GM12878 (cell line): ENCODE data around the gene PGAP3. TPM values are rescaled to one million over a fixed set of nuclear protein-coding genes. Genes with fewer than 3 reads are reported as not detected.

Source experiments
- ATAC-seq: fragments of 200-7000 bp; cut with Tn5 transposase; 3 replicates; pipeline ENCODE4 v1.9.1; 2020; ENCODE audit warnings: mild to moderate bottlenecking, moderate library complexity
- BruUV-seq: library from RNA; stranded (reverse); fragments of 400-500 nt; replicated peaks from 2 replicates; lab custom pipeline; 2021; lab: Mats Ljungman, UMichigan
- CTCF ChIA-PET: fragments of 300-600 bp; sonication (Branson Sonifier 250); formaldehyde crosslinking; extraction: SDS; loops from one replicate; lab custom pipeline; 2021; ENCODE audit warnings: inconsistent platforms; lab: Yijun Ruan, JAX
- POLR2A ChIA-PET: fragments of 350-600 bp; formaldehyde crosslinking; extraction: SDS; loops from one replicate; lab custom pipeline; 2021; ENCODE audit warnings: inconsistent platforms; lab: Charles Lee
- RAD21 ChIA-PET: fragments of 300-600 bp; sonication (Branson Sonifier 250); formaldehyde crosslinking; loops from one replicate; lab custom pipeline; 2023; ENCODE audit warnings: antibody characterized with exemption; ENCODE audit not compliant: unreplicated experiment; lab: Charles Lee
- SMC1A ChIA-PET: fragments of 300-600 bp; sonication (Branson Sonifier 250); formaldehyde crosslinking; loops from one replicate; lab custom pipeline; 2023; ENCODE audit not compliant: unreplicated experiment, uncharacterized antibody; lab: Charles Lee
- DNase-seq: peaks from one replicate; pipeline ENCODE4 v3.0.0-alpha.2; 2011; ENCODE audit warnings: low read depth, low spot score
- FAIRE-seq: peaks from 3 replicates; lab custom pipeline; 2011; peaks lifted over from hg19 to GRCh38; lab: Jason Lieb, UNC
- H2AFZ ChIP-seq: 2 replicates; pipeline ENCODE4 v1.6.0; 2011; ENCODE audit warnings: low read depth, low read length, control low read depth; ENCODE audit not compliant: control insufficient read depth
- H3K27ac ChIP-seq: 2 replicates; pipeline ENCODE4 v1.5.1; 2011; ENCODE audit warnings: control low read depth; ENCODE audit not compliant: control insufficient read depth, insufficient read depth
- H3K27me3 ChIP-seq, 2 experiments: replicated peaks in 1 of 2; 2 replicates each; pipeline versions ENCODE4 v1.6.0 to v1.6.1; 2011; ENCODE audit warnings: low read length in 1 of 2; ENCODE audit not compliant: control insufficient read depth in 2 of 2, insufficient read depth in 2 of 2
- H3K36me3 ChIP-seq, 2 experiments: 2 replicates each; pipeline ENCODE4 v1.5.1; 2011; ENCODE audit warnings: low read length in 1 of 2; ENCODE audit not compliant: control insufficient read depth in 2 of 2, insufficient read depth in 2 of 2
- H3K4me1 ChIP-seq: 2 replicates; pipeline ENCODE4 v1.6.1; 2011; ENCODE audit warnings: mild to moderate bottlenecking, low read length, moderate library complexity, mixed read lengths; ENCODE audit not compliant: control insufficient read depth, insufficient read depth
- H3K4me2 ChIP-seq: 2 replicates; pipeline ENCODE4 v1.6.0; 2011; ENCODE audit warnings: control low read depth; ENCODE audit not compliant: control insufficient read depth, insufficient read depth
- H3K4me3 ChIP-seq: fragments of 200-600 bp; sonication (generic); 2 replicates; pipeline ENCODE4 v1.5.1; 2016
- H3K79me2 ChIP-seq: 2 replicates; pipeline ENCODE4 v1.6.0; 2011; ENCODE audit warnings: low read length; ENCODE audit not compliant: control insufficient read depth, insufficient read depth
- H3K9ac ChIP-seq: 2 replicates; pipeline ENCODE4 v1.8.0; 2011; ENCODE audit warnings: low read length, control low read depth, mixed read lengths; ENCODE audit not compliant: control insufficient read depth, insufficient read depth
- H3K9me3 ChIP-seq: replicated peaks from 3 replicates; pipeline ENCODE4 v1.5.1; 2011; ENCODE audit warnings: mild to moderate bottlenecking, low read length; ENCODE audit not compliant: control insufficient read depth, insufficient read depth
- H4K20me1 ChIP-seq: 2 replicates; pipeline ENCODE4 v1.6.0; 2011; ENCODE audit not compliant: control insufficient read depth, insufficient read depth
- BMI1 ChIP-seq: fragments of 450-650 bp; IDR thresholded peaks from 2 replicates; pipeline ENCODE4 v1.6.1; 2016; ENCODE audit warnings: mild to moderate bottlenecking, moderate library complexity, borderline replicate concordance
- CHD2 ChIP-seq: IDR thresholded peaks from 2 replicates; pipeline ENCODE4 v1.6.1; 2011; ENCODE audit warnings: low read depth, low read length, improper control_type of control experiment, borderline replicate concordance
- HSF1 ChIP-seq: fragments of 150-350 bp; IDR thresholded peaks from 2 replicates; pipeline ENCODE4 v1.6.1; 2014; ENCODE audit warnings: mild to moderate bottlenecking, low read depth, low read length
- MTA2 ChIP-seq: fragments of 450-650 bp; IDR thresholded peaks from 2 replicates; pipeline ENCODE4 v1.6.1; 2016; ENCODE audit warnings: low read depth, mild to moderate bottlenecking, moderate library complexity
- NFIC ChIP-seq: IDR thresholded peaks from 2 replicates; pipeline ENCODE4 v1.6.1; 2012; ENCODE audit warnings: low read depth, mild to moderate bottlenecking, inconsistent platforms, low read length, moderate library complexity
- RAD51 ChIP-seq: fragments of 450-650 bp; IDR thresholded peaks from 2 replicates; pipeline ENCODE4 v1.6.1; 2016; ENCODE audit warnings: moderate library complexity, mild to moderate bottlenecking, inconsistent platforms
- RELB ChIP-seq: fragments of 450-650 bp; IDR thresholded peaks from 2 replicates; pipeline ENCODE4 v1.6.1; 2017; ENCODE audit warnings: low read depth, mild to moderate bottlenecking, moderate library complexity
- STAT3 ChIP-seq: IDR thresholded peaks from 2 replicates; pipeline ENCODE4 v1.6.1; 2011; ENCODE audit warnings: low read depth, low read length, improper control_type of control experiment
- SUZ12 ChIP-seq: fragments of 200-600 bp; sonication (generic); IDR thresholded peaks from one replicate; pipeline ENCODE4 v1.6.1; 2018; ENCODE audit warnings: antibody characterized with exemption, mild to moderate bottlenecking; ENCODE audit not compliant: unreplicated experiment
- TBL1XR1 ChIP-seq: IDR thresholded peaks from 2 replicates; pipeline ENCODE4 v1.6.1; 2012; ENCODE audit warnings: low read depth, low read length, improper control_type of control experiment
- ZNF24 ChIP-seq: fragments of 450-650 bp; IDR thresholded peaks from 2 replicates; pipeline ENCODE4 v1.6.1; 2017; ENCODE audit warnings: antibody characterized with exemption, mild to moderate bottlenecking
- WGBS: methylation state at CpG from one replicate; pipeline ENCODE4 v1.1.6; 2016; ENCODE audit warnings: low lambda C conversion rate; ENCODE audit not compliant: insufficient replicate concordance, insufficient coverage; ENCODE audit errors: missing lambda C conversion rate; 5-methylcytosine and 5-hydroxymethylcytosine counted together
- in situ Hi-C: fragments of 300-500 bp; cut with MboI; formaldehyde crosslinking; loops from 9 replicates; pipeline ENCODE4 v1.14.3; 2018; ENCODE audit warnings: mixed read lengths
- intact Hi-C: fragments of 100-400 bp; cut with micrococcal nuclease; formaldehyde crosslinking; loops from one replicate; pipeline ENCODE4 v1.14.2; 2022; ENCODE audit not compliant: unreplicated experiment
- polyA plus RNA-seq, 11 experiments: library from polyadenylated mRNA; depleted of rRNA in 4 of 11; unstranded in 6 of 11; stranded (reverse) in 5 of 11; fragments of >200 nt; fragmentation: Nextera tagmentation in 4 of 11; fragmentation: Illumina TruSeq in 1 of 11; extraction: Ambion mirVana in 4 of 11; extraction: Trizol in 1 of 11; gene quantifications; 1 replicate in 1 of 11; 2 replicates in 10 of 11; pipeline versions ENCODE4 v1.2.1 to v1.2.3, GENCODE V29; 2011 to 2016; ENCODE audit warnings: inconsistent platforms in 2 of 11, missing spikeins in 2 of 11, low read depth in 1 of 11
- total RNA-seq, 4 experiments: library from RNA; depleted of rRNA in 3 of 4; stranded (reverse); fragments of >200 nt in 3 of 4; fragmentation: Illumina TruSeq in 1 of 4; extraction: Trizol in 1 of 4; gene quantifications; 2 replicates each; pipeline versions ENCODE4 v1.2.1 to v1.2.3, GENCODE V29; 2013 to 2021

The PGAP3 gene
- total and polyA plus RNA-seq, 10 of the 15 experiments (the other 5 are each of a cell fraction or from before 2014, with no cell fraction given), result 0.21 to 10.0 (median 5.3) TPM

GRCh38 chr17:39706383-39706782, 18.5 kb upstream of the PGAP3 start:
- H3K4me2 ChIP-seq, result no peak overlapping the region
- no peak overlapping the region for H3K27ac ChIP-seq
- FAIRE-seq (no peak), ATAC-seq (no peak), DNase-seq (no peak)
- in situ Hi-C loops (no loop called here), intact Hi-C loops (no loop called here)
- peaks cover 11% of the 10 kb centered on the region for H3K4me1 ChIP-seq
- H3K4me3 ChIP-seq, result no peak overlapping the region
- H3K9ac ChIP-seq, result no peak overlapping the region
- H3K79me2 ChIP-seq, result no peaks in the 10 kb centered on the region
- RAD21 ChIA-PET, result no interaction called here
- H3K9me3 ChIP-seq, result no peaks in the 10 kb centered on the region
- no TSS peak for BruUV-seq
- CTCF ChIA-PET, result no interaction called here
- no peak overlapping the region for H2AFZ ChIP-seq
- H4K20me1 ChIP-seq, result no peaks in the 10 kb centered on the region
- H3K27me3 ChIP-seq, result peaks cover 0 to under 1% of the 10 kb centered on the region in 2 experiments; a peak in 3 of 4 replicates
- TF ChIP-seq SUZ12 (no peak), RELB (no peak), ZNF24 (no peak), TBL1XR1 (no peak), RAD51 (no peak), NFIC (no peak), BMI1 (no peak), HSF1 (no peak), CHD2 (no peak), MTA2 (no peak), STAT3 (no peak)
- SMC1A ChIA-PET, result no interaction called here
- H3K36me3 ChIP-seq, result no peaks in the 10 kb centered on the region
- 54% methylated on average over 8 of the region's 8 CpGs for WGBS
- POLR2A ChIA-PET, result no interaction called here
